Spleen (tissue), 11 donors: ENCODE data around the gene C20orf96. TPM values are rescaled to one million over a fixed set of nuclear protein-coding genes. Genes with fewer than 3 reads are reported as not detected.

Source experiments
- DNase-seq: peaks from one replicate; pipeline ENCODE4 v3.0.0-alpha.2; 2020
- H3K27ac ChIP-seq, 8 donors: fragments of 200-600 bp; sonication (generic) in 7 of 8; 1 replicate in 4 of 8; 2 replicates in 4 of 8; pipeline versions ENCODE4 v1.5.0 to v1.8.0; 2016 to 2021; ENCODE audit warnings: inconsistent platforms in 4 of 8, mild to moderate bottlenecking in 4 of 8, moderate library complexity in 1 of 8
- H3K27me3 ChIP-seq, 7 donors: fragments of 200-600 bp; sonication (generic) in 6 of 7; replicated peaks in 1 of 7; 1 replicate in 4 of 7; 2 replicates in 3 of 7; pipeline versions ENCODE4 v1.5.0 to v1.8.0; 2016 to 2021; ENCODE audit warnings: inconsistent platforms in 3 of 7, mild to moderate bottlenecking in 1 of 7
- H3K36me3 ChIP-seq, 6 donors: fragments of 200-600 bp; sonication (generic) in 5 of 6; 1 replicate in 4 of 6; 2 replicates in 2 of 6; pipeline versions ENCODE4 v1.5.0 to v1.8.0; 2016 to 2021; ENCODE audit warnings: inconsistent platforms in 2 of 6
- H3K4me1 ChIP-seq, 6 donors: fragments of 200-600 bp; sonication (generic) in 5 of 6; 1 replicate in 3 of 6; 2 replicates in 3 of 6; pipeline versions ENCODE4 v1.5.0 to v1.8.0; 2016 to 2021; ENCODE audit warnings: inconsistent platforms in 3 of 6
- H3K4me3 ChIP-seq, 8 donors: fragments of 200-600 bp; sonication (generic) in 7 of 8; 1 replicate in 4 of 8; 2 replicates in 4 of 8; pipeline versions ENCODE4 v1.5.0 to v1.8.0; 2016 to 2021; ENCODE audit warnings: inconsistent platforms in 4 of 8, mild to moderate bottlenecking in 4 of 8, moderate library complexity in 2 of 8
- H3K9me3 ChIP-seq, 8 donors: fragments of 200-600 bp; sonication (generic) in 7 of 8; 1 replicate in 4 of 8; 2 replicates in 4 of 8; pipeline versions ENCODE4 v1.5.0 to v1.8.0; 2016 to 2021; ENCODE audit warnings: inconsistent platforms in 4 of 8
- CTCF ChIP-seq, 11 experiments: fragments of 200-600 bp in 7 of 11; fragments of 450-650 bp in 4 of 11; sonication (generic) in 4 of 11; IDR thresholded peaks in 8 of 11; conservative IDR thresholded peaks in 3 of 11; 1 replicate in 7 of 11; 2 replicates in 4 of 11; pipeline versions ENCODE4 v1.4.0 to v1.8.0; 2016 to 2021; ENCODE audit warnings: antibody characterized with exemption in 11 of 11, inconsistent platforms in 4 of 11, mild to moderate bottlenecking in 1 of 11
- POLR2A ChIP-seq, 3 donors: fragments of 450-650 bp; IDR thresholded peaks; one replicate each; pipeline ENCODE4 v1.5.1; 2017; ENCODE audit warnings: antibody characterized with exemption in 3 of 3, mild to moderate bottlenecking in 1 of 3
- POLR2AphosphoS5 ChIP-seq, 3 donors: sonication (generic); formaldehyde crosslinking; IDR thresholded peaks; one replicate each; pipeline ENCODE4 v1.5.1; 2017; ENCODE audit warnings: antibody characterized with exemption in 3 of 3
- WGBS, 5 donors: extraction: QIAGEN DNeasy Blood & Tissue Kit in 3 of 5; methylation state at CpG; one replicate each; pipeline versions ENCODE4 v1.1.5 to v1.1.7; 2013 to 2018; 5-methylcytosine and 5-hydroxymethylcytosine counted together
- intact Hi-C: fragments of 100-400 bp; cut with DNase I; formaldehyde crosslinking; loops from one replicate; pipeline ENCODE4 v1.15.0; 2023; ENCODE audit warnings: low total_unique reads
- polyA plus RNA-seq, 3 donors: library from polyadenylated mRNA; stranded (reverse); fragments of 200-250 nt; gene quantifications; one replicate each; pipeline ENCODE4 v1.2.1, GENCODE V29; 2013
- total RNA-seq, 7 donors: library from RNA; depleted of rRNA in 3 of 7; stranded (reverse); fragments of >200 nt in 3 of 7; fragmentation: NEBNext Ultra II Directional in 4 of 7; extraction: Animal tissue kit (Norgen Biotek cat#: 25700) in 4 of 7; gene quantifications; one replicate each; pipeline versions ENCODE4 v1.1.0 to v1.2.1, GENCODE V29; 2016 to 2021
- donor health status: healthy with polysubstance abuse.
- donor health status: DM: no; HTN: no; CAD: no; lungs with moderate emphysema.
- donor health status: DM: no; HTN: no; CAD: no.
- donor health status: Bipolar disorder and iron deficiency.
- donor health status: healthy.
- donor health status: DM: no; HTN: no; CAD: no.
- donor health status: DM: yes; HTN: yes; CAD: no.

C20orf96 gene
- total and polyA plus RNA-seq, 10 donors = 2.3 to 10.4 (median 6.2) TPM

DNA sequence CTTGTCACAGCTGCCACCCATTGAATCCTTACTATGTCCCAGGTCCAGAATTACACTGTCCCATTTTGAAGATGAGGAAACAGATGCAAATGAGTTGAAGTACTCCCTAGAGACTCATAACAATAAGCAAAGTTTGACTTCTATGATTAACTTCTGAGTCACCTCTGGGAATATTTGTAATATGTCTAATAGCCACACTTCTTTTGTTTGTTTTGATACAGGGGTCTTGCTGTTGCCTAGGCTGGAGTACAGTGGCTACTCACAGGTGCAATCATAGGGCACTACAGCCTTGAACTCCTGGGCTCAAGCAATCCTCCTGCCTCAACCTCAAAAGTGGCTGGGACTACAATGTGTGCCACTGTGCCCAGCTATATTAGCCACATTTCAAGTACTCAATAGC, 23.4 kb upstream of the C20orf96 start:
- peaks cover 5 to 23% (median 17%) of the 10 kb centered on the region in 6 donors for H3K4me1 ChIP-seq
- DNase-seq = no peak
- no peak overlapping the region for H3K4me3 ChIP-seq
- no peaks in the 10 kb centered on the region for H3K9me3 ChIP-seq
- intact Hi-C loops = no loop called here
- H3K27me3 ChIP-seq = no peaks in the 10 kb centered on the region
- no peak for TF ChIP-seq POLR2AphosphoS5 (IDR thresholded peaks at IDR 0.05)
- no peak for TF ChIP-seq POLR2A (IDR thresholded peaks at IDR 0.05)
- no peak for TF ChIP-seq CTCF (IDR thresholded peaks at IDR 0.05 in 8 of 11, conservative IDR thresholded peaks at IDR 0.05 in 3 of 11)
- no peaks in the 10 kb centered on the region for H3K36me3 ChIP-seq
- no peak overlapping the region for H3K27ac ChIP-seq

DNA sequence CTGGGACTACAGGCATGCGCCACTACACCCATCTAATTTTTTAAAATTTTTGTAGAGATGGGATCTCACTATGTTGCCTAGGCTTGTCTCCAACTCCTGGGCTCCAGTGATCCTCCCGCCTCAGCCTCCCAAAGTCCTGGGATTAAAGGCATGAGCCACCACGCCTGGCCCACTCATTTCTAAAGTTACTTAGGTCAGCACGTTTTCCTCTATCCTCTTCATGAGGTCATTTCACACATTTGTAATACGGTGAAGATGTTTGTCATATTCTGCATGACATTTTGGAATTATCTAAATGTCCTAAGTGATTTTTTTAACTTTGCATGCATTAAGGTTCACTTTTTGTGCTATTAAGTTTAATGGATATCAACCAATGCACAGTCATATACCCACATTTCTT, 22.9 kb upstream of the C20orf96 start:
- WGBS, 5 donors = 72 to 89% (median 84%) methylated on average over 5 of the region's 5 CpGs
- peaks cover 5 to 27% (median 18%) of the 10 kb centered on the region in 6 donors for H3K4me1 ChIP-seq
- H3K36me3 ChIP-seq = no peaks in the 10 kb centered on the region
- H3K27ac ChIP-seq = no peak overlapping the region
- no peaks in the 10 kb centered on the region for H3K27me3 ChIP-seq
- no peak overlapping the region for H3K4me3 ChIP-seq
- no peak for DNase-seq
- no peaks in the 10 kb centered on the region for H3K9me3 ChIP-seq
- intact Hi-C loops = no loop called here
- TF ChIP-seq POLR2AphosphoS5 (IDR thresholded peaks at IDR 0.05) = no peak
- TF ChIP-seq CTCF (IDR thresholded peaks at IDR 0.05 in 8 of 11, conservative IDR thresholded peaks at IDR 0.05 in 3 of 11) = no peak
- TF ChIP-seq POLR2A (IDR thresholded peaks at IDR 0.05) = no peak

- intact Hi-C loops = no loop called here
- no peak overlapping the region for H3K4me3 ChIP-seq
- peaks cover 5 to 27% (median 18%) of the 10 kb centered on the region in 6 donors for H3K4me1 ChIP-seq
- 55 to 78% (median 65%) methylated on average over 1 of the region's 1 CpG for WGBS, 5 donors
- no peaks in the 10 kb centered on the region for H3K36me3 ChIP-seq
- H3K27me3 ChIP-seq = no peaks in the 10 kb centered on the region
- TF ChIP-seq CTCF (IDR thresholded peaks at IDR 0.05 in 8 of 11, conservative IDR thresholded peaks at IDR 0.05 in 3 of 11) (no peak), POLR2A (IDR thresholded peaks at IDR 0.05) (no peak), POLR2AphosphoS5 (IDR thresholded peaks at IDR 0.05) (no peak)
- no peak overlapping the region for H3K27ac ChIP-seq
- DNase-seq = no peak
- no peaks in the 10 kb centered on the region for H3K9me3 ChIP-seq
Measured at GRCh38 chr20:312866-313265, 22.3 kb upstream of the C20orf96 start.

DNA sequence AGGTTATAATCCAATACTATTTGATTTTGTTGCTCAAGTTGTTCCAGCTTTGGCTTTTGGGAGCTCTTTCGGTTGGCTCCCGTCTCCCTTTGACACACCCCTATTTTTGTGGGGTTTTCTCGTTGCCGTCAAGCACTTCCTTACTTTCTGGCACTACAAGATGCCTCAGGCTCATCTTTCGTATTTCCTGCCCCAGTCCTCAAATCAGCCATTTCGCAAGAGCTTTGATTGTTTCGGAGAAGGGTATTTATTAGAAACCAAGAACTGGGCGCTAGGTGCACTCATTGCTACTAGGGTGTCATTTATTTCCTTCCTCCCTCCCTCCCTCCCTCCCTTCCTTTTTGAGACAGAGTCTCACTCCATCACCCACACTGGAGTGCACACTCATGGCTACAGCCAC, 21.5 kb upstream of the C20orf96 start:
- TF ChIP-seq POLR2A (IDR thresholded peaks at IDR 0.05) = no peak
- TF ChIP-seq POLR2AphosphoS5 (IDR thresholded peaks at IDR 0.05) = no peak
- TF ChIP-seq CTCF (IDR thresholded peaks at IDR 0.05 in 8 of 11, conservative IDR thresholded peaks at IDR 0.05 in 3 of 11) = no peak
- H3K9me3 ChIP-seq = no peaks in the 10 kb centered on the region
- H3K27me3 ChIP-seq = no peaks in the 10 kb centered on the region
- DNase-seq = no peak
- no peak overlapping the region for H3K27ac ChIP-seq
- 61 to 88% (median 77%) methylated on average over 8 of the region's 8 CpGs for WGBS, 5 donors
- intact Hi-C loops = no loop called here
- peaks cover 5 to 27% (median 18%) of the 10 kb centered on the region in 6 donors for H3K4me1 ChIP-seq
- no peak overlapping the region for H3K4me3 ChIP-seq
- H3K36me3 ChIP-seq = no peaks in the 10 kb centered on the region
